KMS-11 (cell line): ENCODE data around the gene ARHGAP22.

Source experiments
- H2AFZ ChIP-seq: fragments of 200-600 bp; sonication (generic); 2 replicates; pipeline ENCODE4 v1.6.1; 2016; ENCODE audit warnings: antibody characterized with exemption, mixed run types, low read depth
- H3K27ac ChIP-seq: fragments of 200-600 bp; sonication (generic); 2 replicates; pipeline ENCODE4 v1.6.1; 2016; ENCODE audit warnings: mild to moderate bottlenecking, mixed run types
- H3K27me3 ChIP-seq: fragments of 200-600 bp; sonication (generic); 2 replicates; pipeline ENCODE4 v1.6.1; 2017; ENCODE audit warnings: mild to moderate bottlenecking, low read depth, mixed run types, moderate library complexity; ENCODE audit not compliant: insufficient read depth
- H3K36me3 ChIP-seq: fragments of 200-600 bp; sonication (generic); 2 replicates; pipeline ENCODE4 v1.6.1; 2017; ENCODE audit warnings: mild to moderate bottlenecking, mixed run types; ENCODE audit not compliant: insufficient read depth
- H3K4me1 ChIP-seq: fragments of 200-600 bp; sonication (generic); 2 replicates; pipeline ENCODE4 v1.6.1; 2016; ENCODE audit warnings: mild to moderate bottlenecking, low read depth, mixed run types; ENCODE audit not compliant: poor library complexity, severe bottlenecking
- H3K4me2 ChIP-seq: fragments of 200-600 bp; sonication (generic); 2 replicates; pipeline ENCODE4 v1.7.0; 2016; ENCODE audit warnings: mild to moderate bottlenecking, mixed run types
- H3K4me3 ChIP-seq: fragments of 200-600 bp; sonication (generic); IDR thresholded peaks from 2 replicates; pipeline ENCODE4 v1.6.1; 2017; ENCODE audit warnings: low read depth, low read length, mixed read lengths; ENCODE audit not compliant: insufficient read depth
- H3K79me2 ChIP-seq: fragments of 200-600 bp; sonication (generic); 2 replicates; pipeline ENCODE4 v1.6.1; 2016; ENCODE audit warnings: low read depth, mixed run types; ENCODE audit not compliant: insufficient read depth
- H3K9ac ChIP-seq: fragments of 200-600 bp; sonication (generic); 2 replicates; pipeline ENCODE4 v1.6.1; 2016; ENCODE audit warnings: mild to moderate bottlenecking, mixed run types
- H4K20me1 ChIP-seq: fragments of 200-600 bp; sonication (generic); 2 replicates; pipeline ENCODE4 v1.6.1; 2016; ENCODE audit warnings: mild to moderate bottlenecking, mixed run types; ENCODE audit not compliant: insufficient read depth
- CTCF ChIP-seq: fragments of 200-600 bp; sonication (generic); conservative IDR thresholded peaks from 2 replicates; pipeline ENCODE4 v1.6.1; 2017; ENCODE audit warnings: low read depth, mild to moderate bottlenecking, antibody characterized with exemption, low read length, moderate library complexity, mixed read lengths

ARHGAP22 gene

GRCh38 chr10:48580236-48580635 lies 24.6 kb downstream of the ARHGAP22 start:
- H2AFZ ChIP-seq, result no peak overlapping the region
- no peaks in the 10 kb centered on the region for H4K20me1 ChIP-seq
- H3K27me3 ChIP-seq, result no peaks in the 10 kb centered on the region
- H3K36me3 ChIP-seq, result no peaks in the 10 kb centered on the region
- H3K27ac ChIP-seq, result no peak overlapping the region
- no peak overlapping the region for H3K4me2 ChIP-seq
- H3K4me3 ChIP-seq, result no peak overlapping the region
- no peaks in the 10 kb centered on the region for H3K4me1 ChIP-seq
- no peak overlapping the region for H3K9ac ChIP-seq
- TF ChIP-seq CTCF, result no peak
- H3K79me2 ChIP-seq, result no peaks in the 10 kb centered on the region

- Histone ChIP-seq H3K79me2 (no peaks in the 10 kb centered on the region), H2AFZ (no peak overlapping the region), H3K27ac (no peak overlapping the region), H3K27me3 (no peaks in the 10 kb centered on the region), H3K4me1 (no peaks in the 10 kb centered on the region), H4K20me1 (no peaks in the 10 kb centered on the region), H3K36me3 (no peaks in the 10 kb centered on the region), H3K9ac (no peak overlapping the region), H3K4me3 (no peak overlapping the region), H3K4me2 (no peak overlapping the region)
- TF ChIP-seq CTCF, result no peak
Observed at GRCh38 chr10:48579251-48579960, 25.5 kb downstream of the ARHGAP22 start.

- H3K4me3 ChIP-seq, result no peak overlapping the region
- H3K79me2 ChIP-seq, result no peaks in the 10 kb centered on the region
- no peak overlapping the region for H3K9ac ChIP-seq
- H3K4me2 ChIP-seq, result no peak overlapping the region
- H3K36me3 ChIP-seq, result no peaks in the 10 kb centered on the region
- no peaks in the 10 kb centered on the region for H3K27me3 ChIP-seq
- TF ChIP-seq CTCF, result no peak
- no peaks in the 10 kb centered on the region for H3K4me1 ChIP-seq
- H3K27ac ChIP-seq, result no peak overlapping the region
- H4K20me1 ChIP-seq, result no peaks in the 10 kb centered on the region
- no peak overlapping the region for H2AFZ ChIP-seq
Observed at GRCh38 chr10:48577158-48577557, 27.7 kb downstream of the ARHGAP22 start.

- Histone ChIP-seq H3K79me2 (no peaks in the 10 kb centered on the region), H3K27me3 (no peaks in the 10 kb centered on the region), H3K9ac (no peak overlapping the region), H2AFZ (no peak overlapping the region), H3K27ac (no peak overlapping the region), H3K4me1 (no peaks in the 10 kb centered on the region), H4K20me1 (no peaks in the 10 kb centered on the region), H3K4me3 (no peak overlapping the region), H3K4me2 (no peak overlapping the region), H3K36me3 (no peaks in the 10 kb centered on the region)
- no peak for TF ChIP-seq CTCF
Observed at GRCh38 chr10:48576501-48576900, 28.4 kb downstream of the ARHGAP22 start.
